Erythroblast (primary cell): ENCODE data around the gene NPIPA7.
"Not testable (repeated sequence)": the region's sequence is repeated elsewhere in the genome, so short reads cannot be mapped to it uniquely, and the experiment has no call there.

ENCODE experiments used
- DNase-seq, 2 experiments: peaks; one replicate each; lab custom pipeline; 2025; lab: John Stamatoyannopoulos, UW

NPIPA7 gene

GRCh38 chr16:16378840-16379239 is at the start of gene NPIPA7:
Gene NPIPA7, plus strand, starts transcription at chr16:16379140. Its CDS starts 105 bp downstream, at chr16:16379245.
- DNase-seq: not testable (repeated sequence)

DNA sequence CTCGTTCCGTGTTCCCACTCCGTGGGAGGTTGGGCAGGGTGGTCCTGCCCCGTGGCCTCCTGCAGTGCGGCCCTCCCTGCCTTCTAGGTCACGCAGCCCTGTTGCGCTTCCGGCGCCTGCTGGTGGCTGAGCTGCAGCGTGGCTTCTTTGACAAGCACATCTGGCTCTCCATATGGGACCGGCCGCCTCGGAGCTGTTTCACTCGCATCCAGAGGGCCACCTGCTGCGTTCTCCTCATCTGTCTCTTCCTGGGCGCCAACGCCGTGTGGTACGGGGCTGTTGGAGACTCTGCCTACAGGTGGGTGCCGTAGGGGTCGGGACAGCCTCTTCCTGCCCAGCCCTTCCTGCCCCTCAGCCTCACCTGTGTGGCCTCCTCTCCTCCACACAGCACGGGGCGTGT is 47.5 kb upstream of the NPIPA7 start:
- DNase-seq: not testable (repeated sequence)

DNA sequence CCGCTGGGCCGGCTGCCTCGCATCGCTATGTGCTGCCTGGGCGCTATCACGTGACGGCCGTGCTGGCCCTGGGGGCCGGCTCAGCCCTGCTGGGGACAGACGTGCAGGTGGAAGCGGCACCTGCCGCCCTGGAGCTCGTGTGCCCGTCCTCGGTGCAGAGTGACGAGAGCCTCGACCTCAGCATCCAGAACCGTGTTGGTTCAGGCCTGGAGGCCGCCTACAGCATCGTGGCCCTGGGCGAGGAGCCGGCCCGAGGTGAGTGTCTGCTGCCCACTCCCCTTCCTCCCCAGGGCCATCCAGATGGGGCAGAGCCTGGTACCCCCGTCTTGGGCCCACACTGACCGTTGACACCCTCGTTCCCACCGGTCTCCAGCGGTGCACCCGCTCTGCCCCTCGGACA is 21.4 kb upstream of the NPIPA7 start:
- not testable (repeated sequence) for DNase-seq

- DNase-seq: not testable (repeated sequence)
These were observed 20.2 kb upstream of the NPIPA7 start for GRCh38 chr16:16358539-16359240.

DNA sequence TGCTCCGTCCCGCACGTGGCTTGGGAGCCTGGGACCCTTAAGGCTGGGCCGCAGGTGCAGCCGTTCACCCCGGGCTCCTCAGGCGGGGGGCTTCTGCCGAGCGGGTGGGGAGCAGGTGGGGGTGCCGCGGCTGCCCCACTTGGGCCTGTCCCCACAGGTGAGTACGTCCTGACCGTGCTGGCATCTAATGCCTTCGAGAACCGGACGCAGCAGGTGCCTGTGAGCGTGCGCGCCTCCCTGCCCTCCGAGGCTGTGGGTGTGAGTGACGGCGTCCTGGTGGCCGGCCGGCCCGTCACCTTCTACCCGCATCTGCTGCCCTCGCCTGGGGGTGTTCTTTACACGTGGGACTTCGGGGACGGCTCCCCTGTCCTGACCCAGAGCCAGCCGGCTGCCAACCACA is 15.3 kb upstream of the NPIPA7 start:
- DNase-seq: not testable (repeated sequence)

DNA sequence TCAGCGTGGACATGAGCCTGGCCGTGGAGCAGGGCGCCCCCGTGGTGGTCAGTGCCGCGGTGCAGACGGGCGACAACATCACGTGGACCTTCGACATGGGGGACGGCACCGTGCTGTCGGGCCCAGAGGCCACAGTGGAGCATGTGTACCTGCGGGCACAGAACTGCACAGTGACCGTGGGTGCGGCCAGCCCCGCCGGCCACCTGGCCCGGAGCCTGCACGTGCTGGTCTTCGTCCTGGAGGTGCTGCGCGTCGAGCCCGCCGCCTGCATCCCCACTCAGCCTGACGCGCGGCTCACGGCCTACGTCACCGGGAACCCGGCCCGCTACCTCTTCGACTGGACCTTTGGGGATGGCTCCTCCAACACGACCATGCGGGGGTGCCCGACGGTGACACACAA is 14.8 kb upstream of the NPIPA7 start:
- not testable (repeated sequence) for DNase-seq

DNA sequence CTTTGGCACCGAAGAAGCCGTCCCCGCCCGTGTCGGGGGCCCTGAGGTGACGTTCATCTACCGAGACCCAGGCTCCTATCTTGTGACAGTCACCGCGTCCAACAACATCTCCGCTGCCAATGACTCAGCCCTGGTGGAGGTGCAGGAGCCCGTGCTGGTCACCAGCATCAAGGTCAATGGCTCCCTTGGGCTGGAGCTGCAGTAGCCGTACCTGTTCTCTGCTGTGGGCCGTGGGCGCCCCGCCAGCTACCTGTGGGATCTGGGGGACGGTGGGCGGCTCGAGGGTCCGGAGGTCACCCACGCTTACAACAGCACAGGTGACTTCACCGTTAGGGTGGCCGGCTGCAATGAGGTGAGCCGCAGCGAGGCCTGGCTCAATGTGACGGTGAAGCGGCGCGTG is 14.2 kb upstream of the NPIPA7 start:
- DNase-seq: not testable (repeated sequence)

GRCh38 chr16:16365319-16365718 is 13.6 kb upstream of the NPIPA7 start:
- DNase-seq: not testable (repeated sequence)

- DNase-seq: not testable (repeated sequence)
These were observed 13.1 kb upstream of the NPIPA7 start for GRCh38 chr16:16365851-16366250.

- not testable (repeated sequence) for DNase-seq
These were observed 12.2 kb upstream of the NPIPA7 start for GRCh38 chr16:16366552-16367284.

- DNase-seq: not testable (repeated sequence)
These were observed 11.7 kb upstream of the NPIPA7 start for GRCh38 chr16:16367285-16367628.

DNA sequence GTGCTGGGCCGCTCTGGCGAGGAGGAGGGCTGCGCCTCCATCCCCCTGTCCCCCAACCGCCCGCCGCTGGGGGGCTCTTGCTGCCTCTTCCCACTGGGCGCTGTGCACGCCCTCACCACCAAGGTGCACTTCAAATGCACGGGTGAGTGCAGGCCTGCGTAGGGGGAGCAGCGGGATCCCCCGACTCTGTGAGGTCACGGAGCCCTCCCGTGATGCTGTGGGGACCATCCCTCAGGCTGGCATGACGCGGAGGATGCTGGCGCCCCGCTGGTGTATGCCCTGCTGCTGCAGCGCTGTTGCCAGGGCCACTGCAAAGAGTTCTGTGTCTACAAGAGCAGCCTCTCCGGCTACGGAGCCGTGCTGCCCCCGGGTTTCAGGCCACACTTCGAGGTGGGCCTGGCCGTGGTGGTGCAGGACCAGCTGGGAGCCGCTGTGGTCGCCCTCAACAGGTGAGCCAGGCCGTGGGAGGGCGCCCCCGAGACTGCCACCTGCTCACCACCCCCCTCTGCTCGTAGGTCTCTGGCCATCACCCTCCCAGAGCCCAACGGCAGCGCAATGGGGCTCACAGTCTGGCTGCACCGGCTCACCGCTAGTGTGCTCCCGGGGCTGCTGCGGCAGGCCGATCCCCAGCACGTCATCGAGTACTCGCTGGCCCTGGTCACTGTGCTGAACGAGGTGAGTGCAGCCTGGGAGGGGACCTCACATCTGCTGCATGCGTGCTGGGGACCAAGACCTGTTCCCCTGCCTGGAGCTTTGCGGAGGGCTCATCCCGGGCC is 9.7 kb upstream of the NPIPA7 start:
- DNase-seq: not testable (repeated sequence)

- DNase-seq: not testable (repeated sequence)
These were observed 7.7 kb upstream of the NPIPA7 start for GRCh38 chr16:16371136-16371735.

- not testable (repeated sequence) for DNase-seq
These were observed 4.7 kb upstream of the NPIPA7 start for GRCh38 chr16:16374192-16374591.

DNA sequence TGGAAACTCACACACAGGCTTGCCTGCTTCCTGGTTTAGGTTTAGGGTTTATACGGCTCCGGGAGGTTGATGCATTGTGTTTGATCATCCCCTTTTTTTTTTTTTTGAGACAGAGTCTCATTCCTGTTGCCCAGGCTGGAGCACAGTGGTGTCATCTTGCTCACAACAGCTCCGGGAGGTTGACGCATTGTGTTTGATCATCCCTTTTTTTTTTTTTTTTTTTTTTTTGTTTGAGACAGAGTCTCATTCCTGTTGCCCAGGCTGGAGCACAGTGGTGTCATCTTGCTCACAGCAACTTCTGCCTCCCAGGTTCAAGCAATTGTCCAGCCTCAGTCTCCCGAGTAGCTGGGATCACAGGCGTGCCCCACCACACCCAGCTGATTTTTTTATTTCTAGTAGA is 20.7 kb downstream of the NPIPA7 start:
- not testable (repeated sequence) for DNase-seq

GRCh38 chr16:16402333-16402732 is 23.4 kb downstream of the NPIPA7 start:
- not testable (repeated sequence) for DNase-seq

- not testable (repeated sequence) for DNase-seq
These were observed 25.3 kb downstream of the NPIPA7 start for GRCh38 chr16:16404283-16404682.

DNA sequence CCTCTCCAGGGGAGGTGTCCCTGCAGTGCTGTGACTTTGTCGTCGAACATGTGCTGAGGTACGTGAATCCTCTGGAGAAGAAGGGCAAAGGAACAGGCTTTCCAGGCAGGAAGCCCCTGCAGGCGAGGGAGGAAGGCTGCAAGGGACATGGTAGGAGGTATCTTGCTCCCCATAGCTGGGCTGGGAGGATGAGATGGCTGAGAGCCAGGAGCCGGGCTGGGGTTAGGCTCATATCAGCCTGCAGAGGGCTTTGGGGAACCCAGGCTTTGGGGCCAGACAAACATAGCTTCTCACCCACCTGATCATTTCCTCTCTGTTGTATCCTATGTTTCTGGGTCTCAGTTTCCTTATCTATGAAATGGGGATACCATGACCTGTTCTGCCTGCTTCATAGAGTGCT is 26.5 kb downstream of the NPIPA7 start:
- not testable (repeated sequence) for DNase-seq

DNA sequence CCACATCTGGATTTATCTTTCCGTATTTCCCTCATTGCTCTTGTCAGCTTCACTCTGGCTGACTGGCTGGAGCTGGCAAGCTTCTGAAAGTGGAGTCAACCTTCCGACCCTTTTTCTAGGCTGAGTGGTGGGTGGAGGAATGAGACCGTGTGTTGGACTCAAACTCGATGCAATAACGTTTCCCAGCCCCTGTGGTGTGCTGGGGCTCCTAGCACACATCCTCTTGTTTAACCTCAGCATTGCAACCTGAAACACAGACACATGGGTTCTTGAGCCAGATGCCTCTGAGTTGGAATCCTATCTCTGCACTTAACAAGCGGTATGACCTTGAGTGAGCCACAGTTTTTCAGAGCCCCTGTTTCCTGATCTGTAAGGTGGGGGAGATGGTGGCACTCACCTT is 29.5 kb downstream of the NPIPA7 start:
- not testable (repeated sequence) for DNase-seq

GRCh38 chr16:16413773-16414172 is 34.8 kb downstream of the NPIPA7 start:
- DNase-seq: not testable (repeated sequence)

GRCh38 chr16:16417071-16417470 is 38.1 kb downstream of the NPIPA7 start:
- DNase-seq: not testable (repeated sequence)
